HEK293T (cell line): ENCODE data around the gene AEN.

Experiments used
- CTCF ChIA-PET: fragments of 350-600 bp; formaldehyde crosslinking; extraction: SDS; loops from one replicate; lab custom pipeline; 2021; ENCODE audit warnings: antibody characterized with exemption, inconsistent platforms; lab: Yijun Ruan, JAX
- POLR2A ChIA-PET: fragments of 350-600 bp; formaldehyde crosslinking; extraction: SDS; loops from one replicate; lab custom pipeline; 2020; ENCODE audit warnings: antibody characterized with exemption, inconsistent platforms; lab: Yijun Ruan, JAX
- DNase-seq: peaks from one replicate; pipeline ENCODE4 v3.0.0; 2012; ENCODE audit warnings: mixed read lengths; ENCODE audit errors: extremely low spot score
- ARNT ChIP-seq: fragments of 450-650 bp; IDR thresholded peaks from 2 replicates; pipeline ENCODE4 v1.6.1; 2017; ENCODE audit warnings: mild to moderate bottlenecking
- BHLHE40 ChIP-seq: fragments of 450-650 bp; IDR thresholded peaks from 2 replicates; pipeline ENCODE4 v1.6.1; 2016; ENCODE audit warnings: mild to moderate bottlenecking, moderate library complexity, borderline replicate concordance
- CTBP1 ChIP-seq: fragments of 450-650 bp; IDR thresholded peaks from 2 replicates; pipeline ENCODE4 v1.6.1; 2016; ENCODE audit warnings: borderline replicate concordance
- ELF4 ChIP-seq: fragments of 450-650 bp; IDR thresholded peaks from 2 replicates; pipeline ENCODE4 v1.6.1; 2017; ENCODE audit warnings: antibody characterized with exemption
- FOXA1 ChIP-seq: fragments of 450-650 bp; IDR thresholded peaks from 2 replicates; pipeline ENCODE4 v1.6.1; 2016; ENCODE audit warnings: mild to moderate bottlenecking
- FOXK2 ChIP-seq: fragments of 450-650 bp; IDR thresholded peaks from 2 replicates; pipeline ENCODE4 v1.6.1; 2016; ENCODE audit warnings: mild to moderate bottlenecking
- FOXM1 ChIP-seq: fragments of 450-650 bp; IDR thresholded peaks from 2 replicates; pipeline ENCODE4 v1.6.1; 2017; ENCODE audit warnings: mild to moderate bottlenecking, borderline replicate concordance
- HDGF ChIP-seq: fragments of 450-650 bp; IDR thresholded peaks from 2 replicates; pipeline ENCODE4 v1.6.1; 2017; ENCODE audit warnings: antibody characterized with exemption, borderline replicate concordance
- L3MBTL2 ChIP-seq: fragments of 450-650 bp; conservative IDR thresholded peaks from 2 replicates; pipeline ENCODE4 v1.6.1; 2016; ENCODE audit warnings: mild to moderate bottlenecking
- LEF1 ChIP-seq: fragments of 450-650 bp; IDR thresholded peaks from 2 replicates; pipeline ENCODE4 v1.6.1; 2017; ENCODE audit warnings: mild to moderate bottlenecking, borderline replicate concordance
- NFRKB ChIP-seq: fragments of 450-650 bp; IDR thresholded peaks from 2 replicates; pipeline ENCODE4 v1.6.1; 2016; ENCODE audit warnings: mild to moderate bottlenecking, moderate library complexity
- PKNOX1 ChIP-seq: fragments of 450-650 bp; IDR thresholded peaks from 2 replicates; pipeline ENCODE4 v1.6.1; 2016
- SP1 ChIP-seq: fragments of 450-650 bp; IDR thresholded peaks from 2 replicates; pipeline ENCODE4 v1.6.1; 2017
- SUZ12 ChIP-seq: fragments of 450-650 bp; IDR thresholded peaks from 2 replicates; pipeline ENCODE4 v1.6.1; 2016; ENCODE audit warnings: mild to moderate bottlenecking
- TARDBP ChIP-seq: fragments of 450-650 bp; IDR thresholded peaks from 2 replicates; pipeline ENCODE4 v1.6.1; 2016
- ZNF384 ChIP-seq: fragments of 450-650 bp; IDR thresholded peaks from 2 replicates; pipeline ENCODE4 v1.6.1; 2016

AEN gene

GRCh38 chr15:88656760-88657221, 35.7 kb downstream of the AEN start:
- DNase-seq: no peak
- CTCF ChIA-PET: interaction anchor here (1.2 to 3.1 kb wide), 4 partner anchors 32 to 218 kb away, joined by 3 to 17 read pairs (median 5); no protein-coding TSS in a partner anchor
- TF ChIP-seq BHLHE40: no peak
- no peak for TF ChIP-seq HDGF
- no peak for TF ChIP-seq ARNT
- TF ChIP-seq TARDBP: no peak
- TF ChIP-seq FOXM1: no peak
- TF ChIP-seq LEF1: no peak
- TF ChIP-seq FOXA1: no peak
- TF ChIP-seq PKNOX1: no peak
- TF ChIP-seq L3MBTL2: no peak
- no peak for TF ChIP-seq FOXK2
- TF ChIP-seq NFRKB: no peak
- no peak for TF ChIP-seq SUZ12
- no peak for TF ChIP-seq SP1
- no peak for TF ChIP-seq CTBP1
- TF ChIP-seq ELF4: no peak
- no peak for TF ChIP-seq ZNF384
- POLR2A ChIA-PET: no interaction called here

- peak; percentile 80 for DNase-seq
- ChIA-PET CTCF (interaction anchor here (1.2 to 3.1 kb wide), 5 partner anchors 33 to 217 kb away, joined by 3 to 17 read pairs (median 3); no protein-coding TSS in a partner anchor), POLR2A (interaction anchor here (1.3 kb wide), 1 partner anchor 19 kb away, joined by 3 read pairs; the partner anchor contains the start of gene ISG20)
- TF ChIP-seq SUZ12 (no peak), ZNF384 (no peak), CTBP1 (no peak), FOXA1 (no peak)
Measured at GRCh38 chr15:88657326-88658069, 36.4 kb downstream of the AEN start.

- ChIA-PET CTCF (interaction anchor here (1.2 to 3.1 kb wide), 4 partner anchors 80 to 216 kb away, joined by 3 to 17 read pairs (median 3); no protein-coding TSS in a partner anchor), POLR2A (interaction anchor here (1.3 kb wide), 1 partner anchor 20 kb away, joined by 3 read pairs; the partner anchor contains the start of gene ISG20)
- DNase-seq: no peak
- TF ChIP-seq CTBP1 (no peak), LEF1 (no peak), FOXA1 (no peak), FOXK2 (no peak), L3MBTL2 (no peak), ELF4 (no peak), TARDBP (no peak), SP1 (no peak), ARNT (no peak), FOXM1 (no peak), NFRKB (no peak), PKNOX1 (no peak), SUZ12 (no peak), ZNF384 (no peak), BHLHE40 (no peak), HDGF (no peak)
Measured at GRCh38 chr15:88658070-88658965, 37.2 kb downstream of the AEN start.

GRCh38 chr15:88658972-88659931, 38.1 kb downstream of the AEN start:
- ChIA-PET POLR2A (no interaction called here), CTCF (interaction anchor here (3.1 kb wide), 1 partner anchor 176 kb away, joined by 17 read pairs; no protein-coding TSS in a partner anchor)
- no peak for DNase-seq

More at GRCh38 chr15:88658972-88659931, 38.1 kb downstream of the AEN start:
- TF ChIP-seq TARDBP: no peak
- no peak for TF ChIP-seq ARNT
- TF ChIP-seq FOXM1: no peak
- TF ChIP-seq SUZ12: no peak
- TF ChIP-seq BHLHE40: no peak
- TF ChIP-seq CTBP1: no peak
- no peak for TF ChIP-seq NFRKB
- TF ChIP-seq HDGF: no peak
- TF ChIP-seq L3MBTL2: no peak
- TF ChIP-seq PKNOX1: no peak
- no peak for TF ChIP-seq ELF4
- no peak for TF ChIP-seq ZNF384
- TF ChIP-seq SP1: no peak
- no peak for TF ChIP-seq FOXA1
- TF ChIP-seq FOXK2: no peak
- no peak for TF ChIP-seq LEF1
